Measurements from ENCODE around the gene GLMP.

The GLMP gene

GRCh38 chr1:156295391-156295947, at the start of gene GLMP:
Gene GLMP (minus strand): TSS chr1:156295679. CDS start chr1:156295645, 34 bp downstream.
- peaks cover 9% of the 10 kb centered on the region for H3K36me3 ChIP-seq (replicated peaks)
- peak within 1 kb of the TSS; percentile 38 for H3K27ac ChIP-seq
- DNase-seq = peak; percentile 43
- no peak for TF ChIP-seq CTCF (IDR thresholded peaks at IDR 0.05; ENCODE audit: low read depth, low read length, missing control alignments)
- H3K4me3 ChIP-seq (ENCODE audit: low read depth, low read length) = peak within 1 kb of the TSS; percentile 83
- in situ Hi-C loops (cut with HindIII; ENCODE audit: low pct_ligation_motif_present, low sequenced_read_pairs) = no loop called here
- no peaks in the 10 kb centered on the region for H3K27me3 ChIP-seq (replicated peaks)

GRCh38 chr1:156344409-156344808, 48.9 kb upstream of the GLMP start:
- Histone ChIP-seq H3K4me3 (ENCODE audit: low read depth, low read length) (no peak overlapping the region), H3K36me3 (replicated peaks) (no peaks in the 10 kb centered on the region), H3K27ac (no peak overlapping the region), H3K27me3 (replicated peaks) (no peaks in the 10 kb centered on the region)
- in situ Hi-C loops (cut with HindIII; ENCODE audit: low pct_ligation_motif_present, low sequenced_read_pairs) = no loop called here
- no peak for DNase-seq
- TF ChIP-seq CTCF (IDR thresholded peaks at IDR 0.05; ENCODE audit: low read depth, low read length, missing control alignments) = no peak

- peak; percentile 22 for DNase-seq
- TF ChIP-seq CTCF (IDR thresholded peaks at IDR 0.05; ENCODE audit: low read depth, low read length, missing control alignments) = no peak
- H3K36me3 ChIP-seq (replicated peaks) = no peaks in the 10 kb centered on the region
- H3K27ac ChIP-seq = no peak overlapping the region
- H3K27me3 ChIP-seq (replicated peaks) = no peaks in the 10 kb centered on the region
- H3K4me3 ChIP-seq (ENCODE audit: low read depth, low read length) = no peak overlapping the region
- in situ Hi-C loops (cut with HindIII; ENCODE audit: low pct_ligation_motif_present, low sequenced_read_pairs) = no loop called here
Measured at GRCh38 chr1:156342166-156342955, 46.9 kb upstream of the GLMP start.

- Histone ChIP-seq H3K36me3 (replicated peaks) (peaks cover 24% of the 10 kb centered on the region), H3K27me3 (replicated peaks) (no peaks in the 10 kb centered on the region), H3K27ac (peak within 1 kb of the TSS; percentile 75), H3K4me3 (ENCODE audit: low read depth, low read length) (peak within 1 kb of the TSS; percentile 96)
- DNase-seq = peak; percentile 100
- in situ Hi-C loops (cut with HindIII; ENCODE audit: low pct_ligation_motif_present, low sequenced_read_pairs) = no loop called here
- no peak for TF ChIP-seq CTCF (IDR thresholded peaks at IDR 0.05; ENCODE audit: low read depth, low read length, missing control alignments)
Measured at GRCh38 chr1:156338180-156338976, 42.9 kb upstream of the GLMP start, which contains the start of the genes CCT3 and TSACC. Gene CCT3 (minus strand): TSS chr1:156338292. CDS start chr1:156338184, 108 bp downstream. Gene TSACC (plus strand): TSS chr1:156338526. CDS start chr1:156339758, 1,232 bp downstream.

GRCh38 chr1:156337888-156338179, 42.4 kb upstream of the GLMP start:
- Histone ChIP-seq H3K36me3 (replicated peaks) (peaks cover 27% of the 10 kb centered on the region), H3K4me3 (ENCODE audit: low read depth, low read length) (peak overlapping the region; percentile 96), H3K27ac (peak overlapping the region; percentile 75), H3K27me3 (replicated peaks) (no peaks in the 10 kb centered on the region)
- in situ Hi-C loops (cut with HindIII; ENCODE audit: low pct_ligation_motif_present, low sequenced_read_pairs) = no loop called here
- DNase-seq = no peak
- peak; percentile 14 for TF ChIP-seq CTCF (IDR thresholded peaks at IDR 0.05; ENCODE audit: low read depth, low read length, missing control alignments)

Data from brain microvascular endothelial cell (primary cell).